Measurements from ENCODE around the gene PIWIL4.

- TF ChIP-seq BHLHE40 (IDR thresholded peaks at IDR 0.05; ENCODE audit: borderline replicate concordance) (no peak), FOXM1 (IDR thresholded peaks at IDR 0.05; ENCODE audit: borderline replicate concordance) (no peak), SUZ12 (IDR thresholded peaks at IDR 0.05) (no peak), PKNOX1 (IDR thresholded peaks at IDR 0.05) (no peak), FOXK2 (IDR thresholded peaks at IDR 0.05) (no peak), FOXA1 (IDR thresholded peaks at IDR 0.05) (no peak), LEF1 (IDR thresholded peaks at IDR 0.05; ENCODE audit: borderline replicate concordance) (no peak), ELF4 (IDR thresholded peaks at IDR 0.05) (no peak), L3MBTL2 (conservative IDR thresholded peaks at IDR 0.05) (no peak), TARDBP (IDR thresholded peaks at IDR 0.05) (no peak), SP1 (IDR thresholded peaks at IDR 0.05) (no peak), HDGF (IDR thresholded peaks at IDR 0.05; ENCODE audit: borderline replicate concordance) (no peak), NFRKB (IDR thresholded peaks at IDR 0.05) (no peak), ARNT (IDR thresholded peaks at IDR 0.05) (no peak)
These were observed 101.1 kb downstream of the PIWIL4 start for GRCh38 chr11:94668212-94668793.

Data from HEK293T (cell line).